HG02623 (cell line): Measurements from ENCODE around the gene PNMA6E.

Experiments used
- ATAC-seq: cut with Tn5 transposase; IDR thresholded peaks from one replicate; pipeline ENCODE4 v1.9.1; 2021; ENCODE audit warnings: moderate library complexity; ENCODE audit not compliant: unreplicated experiment

PNMA6E gene

DNA sequence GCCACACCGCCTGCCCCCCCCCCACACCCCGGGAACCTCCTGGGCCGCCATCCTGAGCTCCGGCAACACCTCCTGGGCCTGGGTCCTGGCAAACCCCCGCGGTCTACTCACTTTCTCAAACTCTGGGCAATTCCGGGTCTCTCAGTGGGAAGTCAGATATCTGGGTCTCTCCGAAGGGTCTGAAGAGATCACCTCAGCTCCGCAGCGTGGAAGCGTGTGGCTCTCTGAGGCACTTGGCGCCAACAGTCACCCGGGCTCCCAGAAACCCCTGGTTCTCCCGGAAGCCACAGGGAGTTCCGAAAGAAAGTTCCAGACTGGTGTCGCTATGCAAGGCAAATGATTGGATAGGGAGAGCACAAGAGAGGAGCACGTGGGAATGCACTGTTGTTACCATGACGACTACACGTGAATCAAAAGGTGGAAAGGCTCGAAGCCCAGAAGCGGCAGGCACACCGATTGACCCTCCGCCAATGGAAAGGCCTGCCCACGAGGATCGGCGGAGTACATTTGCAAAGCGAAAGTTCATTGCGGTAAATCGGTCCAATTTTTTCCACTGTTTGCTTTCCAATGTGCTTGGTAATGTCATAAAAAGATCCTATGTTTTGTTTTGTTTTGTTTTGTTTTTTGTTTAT is at the start of gene PNMA6E:
TSS of gene PNMA6E (minus strand) at position 218 of the 632 bp plus-strand sequence. CDS start 2,501 bp downstream, outside the sequence.
- no peak for ATAC-seq

DNA sequence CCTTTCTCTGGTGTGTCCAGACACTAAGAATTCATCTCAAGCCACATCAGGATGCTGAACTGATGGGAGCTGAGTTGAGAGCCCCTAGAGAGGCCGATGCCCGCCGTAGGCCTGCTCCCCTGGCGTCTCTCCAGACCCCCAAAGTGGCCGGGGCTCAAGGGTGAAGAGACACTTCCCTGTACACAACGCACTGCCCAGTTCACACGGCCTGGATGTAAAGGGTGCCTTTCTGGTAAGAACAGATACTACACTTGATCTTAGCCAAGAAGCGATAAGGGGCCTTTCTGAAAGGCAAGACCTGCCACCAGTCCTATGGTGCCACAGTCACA is 49.8 kb upstream of the PNMA6E start:
- ATAC-seq = no peak

DNA sequence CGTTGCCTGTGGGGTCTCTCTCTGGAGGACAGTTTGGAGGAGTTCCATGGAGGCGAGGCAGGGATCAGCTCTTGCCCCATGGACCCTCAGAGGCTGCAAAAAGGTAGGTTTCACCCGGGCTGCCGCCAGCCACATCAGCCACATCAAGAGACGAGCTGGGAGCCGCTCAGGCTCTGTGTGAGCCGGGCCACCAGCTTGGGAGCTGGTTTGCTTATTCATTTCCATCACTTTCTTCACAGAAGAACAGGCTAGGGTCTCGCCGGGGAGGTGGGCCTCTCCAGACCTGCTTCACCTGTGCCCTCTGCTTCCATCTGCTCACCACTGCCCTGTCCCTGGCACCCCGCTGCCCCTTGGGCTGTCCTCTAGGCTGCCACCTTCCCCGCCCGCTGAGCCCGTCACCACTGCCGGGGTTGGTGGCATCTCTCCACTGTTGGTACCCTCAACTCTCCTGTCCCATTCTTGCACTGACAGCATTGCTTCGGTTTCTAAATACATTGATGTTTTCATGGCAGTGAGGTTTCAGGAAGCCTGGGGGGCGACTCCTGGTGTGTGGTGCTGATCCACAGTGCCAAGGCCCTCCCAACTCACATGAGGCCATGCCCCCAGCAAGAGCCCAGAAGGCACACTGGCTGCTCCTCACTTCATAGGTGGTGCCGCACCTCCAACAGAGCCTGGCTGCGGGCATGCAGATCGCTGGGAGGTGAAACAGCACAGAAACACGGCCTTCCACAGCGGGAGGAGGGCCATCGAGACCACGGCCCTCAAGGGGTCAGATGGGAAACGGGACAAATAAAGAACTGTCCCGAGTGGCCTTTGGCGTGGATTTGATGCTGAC is 49.2 kb upstream of the PNMA6E start:
- no peak for ATAC-seq

DNA sequence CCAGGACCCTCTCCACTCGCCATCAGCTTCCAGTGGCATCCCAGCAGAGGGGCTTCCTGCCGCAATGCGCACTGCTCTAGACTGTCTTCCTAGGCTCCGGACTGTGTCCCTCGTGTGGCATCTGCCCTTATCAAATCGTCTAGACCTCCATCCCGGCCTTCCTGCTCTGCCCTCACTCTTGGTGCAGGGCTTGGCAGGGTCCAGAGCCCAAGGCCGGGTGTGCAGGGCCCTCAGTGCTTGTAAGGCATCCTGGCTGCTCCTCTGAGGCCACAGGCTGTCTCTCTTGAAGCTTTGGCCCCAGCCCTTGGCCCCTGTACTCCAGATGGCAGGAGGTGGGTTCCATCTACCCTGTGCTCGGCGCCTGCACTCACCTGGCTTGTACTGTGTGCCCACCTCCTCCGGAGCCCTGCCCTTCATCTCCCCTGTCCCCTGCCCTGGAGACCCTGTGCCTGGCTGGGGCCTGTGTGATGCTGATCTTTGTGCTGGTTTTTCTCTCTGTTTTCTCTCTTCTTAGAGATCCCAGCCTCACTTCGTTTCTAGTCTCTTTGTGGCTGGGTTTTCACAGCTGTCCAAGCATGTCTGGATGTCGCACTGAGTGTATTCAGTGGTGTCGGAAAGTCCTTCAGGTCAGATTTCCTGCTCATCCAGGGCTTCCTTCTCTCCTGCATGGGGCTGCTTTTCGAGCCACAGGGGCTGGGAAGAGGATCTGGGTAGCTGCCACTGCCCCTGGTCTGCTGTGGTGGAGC is 48.4 kb upstream of the PNMA6E start:
- ATAC-seq = no peak

DNA sequence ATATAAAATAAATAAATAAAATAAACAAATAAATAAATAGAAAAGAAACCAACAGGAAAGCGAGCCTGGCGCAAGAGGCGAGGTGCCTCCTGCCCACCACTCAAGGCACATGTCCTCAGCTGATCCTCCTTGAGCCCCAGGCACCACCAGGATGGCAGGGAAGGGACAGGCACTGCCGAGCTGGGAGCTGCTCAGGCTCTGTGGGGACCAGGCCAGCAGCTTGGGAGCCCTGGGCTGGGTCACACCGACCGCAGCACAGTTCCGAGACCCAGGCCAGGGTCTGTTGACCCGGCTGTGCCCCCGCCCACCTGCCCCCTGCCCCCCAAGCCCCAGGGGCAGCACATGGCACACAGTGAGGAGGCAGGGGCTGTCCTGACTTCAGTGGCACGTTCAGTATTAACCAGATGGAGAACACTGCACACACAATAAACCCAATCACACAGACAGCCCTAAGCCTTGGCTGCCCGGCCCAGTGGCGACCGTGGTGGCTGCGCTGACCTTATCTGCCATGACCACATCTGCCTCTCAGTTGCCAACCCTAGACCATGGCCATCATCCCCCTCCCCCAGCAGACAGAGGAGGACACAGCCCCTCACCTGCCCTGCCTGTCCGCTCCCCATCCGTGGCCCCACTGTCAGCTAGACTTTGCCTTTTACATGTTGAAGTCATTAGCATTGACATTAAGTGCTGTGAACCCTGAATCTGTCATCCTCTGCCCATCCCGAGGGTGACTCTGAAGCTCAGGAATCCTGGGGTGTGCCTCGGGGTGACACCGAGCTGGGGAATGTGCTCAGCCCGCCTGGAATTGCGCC is 47.6 kb upstream of the PNMA6E start:
- ATAC-seq = no peak

DNA sequence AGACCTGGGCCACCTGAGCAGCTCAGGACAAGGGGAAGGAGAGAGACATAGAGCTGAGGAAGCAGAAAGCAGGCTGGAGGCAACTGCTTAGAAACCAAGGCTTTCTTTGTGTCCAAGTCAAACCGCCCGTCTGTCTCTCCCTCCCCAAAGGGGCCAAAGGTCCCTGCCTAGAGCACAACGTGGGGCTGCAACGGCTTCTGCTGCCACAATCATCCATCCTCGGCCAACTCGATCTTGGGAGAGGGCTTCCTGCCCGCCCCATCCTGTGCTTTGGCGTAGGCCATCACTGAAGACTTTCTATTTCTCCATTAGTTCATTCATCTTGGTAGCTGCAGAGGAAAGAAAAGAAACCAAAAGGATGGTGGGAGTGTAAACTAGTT is 46.4 kb upstream of the PNMA6E start:
- no peak for ATAC-seq

DNA sequence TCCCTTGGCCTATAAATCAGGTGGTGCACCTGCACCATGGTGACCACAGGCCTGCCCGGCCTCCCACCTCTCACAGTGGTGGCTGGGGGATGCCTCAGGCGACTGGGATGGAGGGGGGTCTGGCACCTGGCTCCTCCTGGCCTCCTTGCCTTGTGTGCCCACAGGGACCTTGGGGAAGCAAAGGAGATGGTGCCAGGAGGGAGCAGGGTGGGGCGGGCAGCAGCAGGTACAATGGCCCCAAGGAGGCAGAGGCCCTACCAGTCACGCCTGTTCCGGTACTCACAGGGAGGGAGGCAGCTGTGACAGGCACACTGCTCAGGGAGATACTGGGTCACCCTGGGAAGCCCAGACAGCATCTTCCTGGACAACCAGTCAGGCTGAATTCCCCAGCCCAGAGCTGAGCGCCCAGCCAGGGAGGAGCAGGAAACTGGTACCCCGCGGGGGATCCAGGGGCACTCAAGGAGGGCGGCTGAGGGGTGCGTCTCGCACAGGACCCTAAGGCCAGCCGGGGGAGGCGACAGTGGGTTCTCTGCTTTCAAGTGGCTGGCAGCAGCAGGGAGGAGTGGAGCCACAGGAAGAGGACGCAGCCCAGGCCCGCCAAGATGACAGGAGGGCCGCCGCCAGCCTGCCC is 45.9 kb upstream of the PNMA6E start:
- ATAC-seq = no peak

DNA sequence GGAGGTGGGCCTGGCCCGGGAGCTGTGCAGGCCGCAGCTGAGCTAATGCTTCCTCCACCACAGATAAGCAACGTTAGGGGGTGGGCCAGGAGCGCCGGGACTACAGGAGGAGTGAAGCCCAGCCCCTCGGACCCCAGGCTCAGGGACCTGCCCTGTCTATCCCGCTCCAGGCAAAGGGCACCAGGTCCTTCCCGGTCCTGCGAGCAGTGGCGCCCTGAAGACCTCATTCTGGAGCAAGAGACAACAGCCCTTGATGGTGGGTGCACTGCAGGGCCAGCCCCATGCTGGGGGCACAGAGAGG is 45.4 kb upstream of the PNMA6E start:
- ATAC-seq = no peak

DNA sequence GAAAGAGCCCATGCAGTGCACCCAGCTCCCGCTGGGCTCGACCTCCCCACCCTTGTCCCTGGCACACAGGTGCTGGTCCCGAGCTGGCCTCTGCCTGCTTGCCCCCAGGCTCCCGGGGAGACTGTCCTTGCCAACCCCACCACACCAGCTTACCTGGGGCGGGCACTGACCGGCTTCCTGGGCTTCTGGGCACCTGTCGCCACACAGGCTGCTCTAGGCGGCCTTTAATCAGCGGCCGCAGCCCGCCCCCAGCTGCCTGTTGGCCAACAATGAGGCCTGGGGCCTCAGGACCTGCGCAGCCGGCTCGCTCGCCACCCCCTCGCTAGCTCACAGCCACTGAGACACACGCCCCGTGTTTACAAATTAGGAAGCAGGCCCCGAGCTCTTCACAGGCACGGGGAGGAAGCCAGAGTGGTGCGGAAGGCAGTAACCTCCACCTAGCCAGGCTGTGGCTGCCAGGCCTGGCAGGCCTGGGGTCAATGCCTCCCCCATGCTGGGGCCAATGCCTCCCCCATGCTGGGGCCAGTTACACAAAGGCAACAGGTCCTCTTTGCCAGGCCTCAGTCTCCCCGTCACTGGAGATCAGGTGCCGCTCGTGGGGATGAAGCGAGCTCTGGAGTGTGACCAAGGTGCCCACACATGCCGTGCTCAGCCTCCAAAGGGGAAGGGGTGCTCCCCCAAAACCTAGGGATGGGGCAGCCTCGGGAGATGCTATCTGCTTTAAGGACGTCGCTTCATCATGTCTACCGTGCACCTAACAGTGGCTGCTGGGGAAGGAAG is 44.9 kb upstream of the PNMA6E start, which contains the start of gene TREX2:
TSS of gene TREX2 (minus strand) at position 201 of the 780 bp plus-strand sequence. CDS start 626 bp downstream, outside the sequence.
- no peak for ATAC-seq

DNA sequence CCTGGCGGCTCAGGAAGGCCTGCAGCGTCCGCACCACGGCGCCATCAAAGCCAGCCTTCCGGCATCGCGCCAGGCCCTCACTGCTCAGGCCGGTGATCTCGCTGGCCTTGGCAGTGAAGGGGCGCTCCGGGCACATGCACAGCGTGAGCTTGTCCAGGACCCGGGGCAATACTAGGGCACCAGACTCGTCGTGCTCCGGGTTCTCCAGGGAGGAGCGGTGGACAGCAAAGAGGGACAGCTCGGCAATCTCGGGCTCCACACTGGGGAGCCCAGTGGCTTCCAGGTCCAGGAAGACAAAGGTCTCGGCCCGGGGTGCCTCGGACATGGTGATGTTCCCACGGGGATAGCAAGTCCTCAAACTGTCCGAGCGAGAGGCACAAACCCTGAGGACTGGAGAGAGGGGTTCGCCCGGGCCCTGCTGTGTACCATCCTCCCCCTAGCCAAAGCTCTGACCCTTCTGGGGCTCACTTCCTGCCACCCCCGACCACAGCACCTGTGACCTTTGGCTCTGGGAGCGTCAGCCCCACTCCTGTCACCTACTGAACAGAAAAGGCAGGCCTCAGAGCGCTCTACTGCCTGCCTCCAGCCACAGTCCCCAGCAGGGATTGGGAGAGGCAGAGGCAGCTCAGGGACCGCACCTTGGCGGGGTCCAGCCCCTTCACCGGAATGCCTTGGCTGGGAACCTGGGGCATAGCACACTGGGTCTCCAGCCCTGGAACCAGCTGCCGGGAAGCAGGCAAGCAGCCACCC is 44.1 kb upstream of the PNMA6E start:
- ATAC-seq = no peak

DNA sequence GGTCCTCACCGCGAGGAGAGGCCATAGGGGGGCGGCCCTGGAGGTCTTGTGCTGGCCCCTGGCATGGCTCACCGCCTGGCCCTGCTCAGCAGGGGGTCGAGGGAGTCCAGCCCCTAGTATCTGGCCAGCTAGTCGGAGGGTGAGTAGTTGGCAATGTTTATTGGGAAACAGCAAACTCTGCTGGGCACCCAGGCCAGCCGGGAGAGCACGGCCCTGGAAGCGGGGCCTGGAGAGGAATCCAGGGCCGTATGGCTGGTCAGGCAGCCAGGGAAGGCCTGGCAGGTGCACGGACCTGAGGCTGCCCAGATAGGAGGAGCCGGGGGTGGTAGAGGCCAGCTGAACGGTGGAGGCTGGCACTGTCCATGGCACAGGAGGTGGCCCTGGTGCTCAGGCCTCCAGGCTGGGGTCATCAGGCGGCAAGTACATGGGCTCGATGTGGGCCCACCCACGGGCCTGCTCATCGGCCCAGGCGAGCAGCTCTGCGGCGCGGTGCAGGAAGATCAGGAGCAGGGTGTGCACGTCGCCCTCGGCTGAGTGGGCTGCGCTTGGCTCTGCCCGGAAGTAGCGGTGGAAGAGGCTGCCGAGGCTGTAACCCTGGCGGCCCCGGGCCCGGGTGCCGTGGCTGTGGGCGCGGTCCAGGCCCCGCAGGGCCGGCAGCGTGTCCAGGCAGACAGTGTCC is 43.3 kb upstream of the PNMA6E start:
- no peak for ATAC-seq

DNA sequence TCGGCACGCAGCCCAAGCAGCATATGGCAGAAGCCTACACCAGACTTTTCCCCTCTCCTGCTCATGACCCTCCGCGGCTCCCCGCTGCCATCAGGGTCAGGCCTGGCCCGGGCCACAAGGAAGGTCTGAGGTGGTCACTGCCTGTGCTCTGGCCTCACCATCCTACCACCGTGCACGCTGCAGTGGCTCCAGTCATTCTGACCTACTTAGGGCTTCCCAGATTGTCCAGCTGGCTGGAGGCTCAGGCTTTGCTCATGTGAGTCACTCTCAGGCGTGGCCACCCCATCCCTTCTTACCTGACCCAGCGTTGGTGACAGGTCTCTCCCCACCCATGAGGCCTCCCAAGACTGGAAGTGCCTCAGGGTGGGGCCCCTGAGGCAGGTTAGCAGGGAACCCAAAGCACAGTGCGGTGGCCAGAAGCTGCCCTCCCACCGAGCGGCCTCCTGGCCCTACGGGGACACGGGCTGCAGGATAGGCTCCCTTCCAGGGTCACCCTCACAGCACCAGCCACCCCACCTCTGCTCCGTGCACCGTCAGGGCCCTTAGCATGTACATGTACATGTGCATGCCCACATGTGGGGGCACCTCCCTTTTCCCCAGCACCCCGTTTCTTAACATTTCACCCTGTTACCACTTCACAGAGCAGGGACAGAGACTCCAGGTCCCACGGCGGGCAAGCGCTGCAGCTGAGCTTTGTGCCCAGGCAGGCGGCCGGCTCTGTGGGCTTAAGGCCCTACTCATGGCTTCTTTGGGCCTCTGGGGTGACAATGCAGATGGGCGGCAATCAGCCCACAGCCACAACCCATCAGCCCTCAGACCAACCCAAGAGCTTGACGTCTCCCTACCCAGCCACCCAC is 42.6 kb upstream of the PNMA6E start:
- ATAC-seq = no peak

DNA sequence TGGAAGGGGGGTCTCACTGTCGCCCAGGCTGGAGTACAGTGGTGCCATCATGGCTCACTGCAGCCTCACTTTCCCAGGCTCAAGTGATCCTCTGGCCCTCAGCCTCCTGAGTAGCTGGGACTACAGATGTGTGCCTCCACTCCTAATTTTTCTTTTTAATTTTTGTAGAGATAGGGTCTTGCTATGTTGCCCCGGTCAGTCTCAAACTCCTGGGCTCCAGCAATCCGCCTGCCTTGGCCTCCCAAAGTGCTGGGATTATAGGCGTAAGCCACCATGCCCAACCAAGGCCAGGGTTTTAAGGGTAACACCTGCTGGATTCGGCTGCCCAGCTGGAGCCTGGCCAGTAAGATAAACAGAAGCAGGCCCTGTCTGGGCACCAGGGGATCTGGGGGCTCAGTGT is 41.3 kb upstream of the PNMA6E start:
- no peak for ATAC-seq

DNA sequence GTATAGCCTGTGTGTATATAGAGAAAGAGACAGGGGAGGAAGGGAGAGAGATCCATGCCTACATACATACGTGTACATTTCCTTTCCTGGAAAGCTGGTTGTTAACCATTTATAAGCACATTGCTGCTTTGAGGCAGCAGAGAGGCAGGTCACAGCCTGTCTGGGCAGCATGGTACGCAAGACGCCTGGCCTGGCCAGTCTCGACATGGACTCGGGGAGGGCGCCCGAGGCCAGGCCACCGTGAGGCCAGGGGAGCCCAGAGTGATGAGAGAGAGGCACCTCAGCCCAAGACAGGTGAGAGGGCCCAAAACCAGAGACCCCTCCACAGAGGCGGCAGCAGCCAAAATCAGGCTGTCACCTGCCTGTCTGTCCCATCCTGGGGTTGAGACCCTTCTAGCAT is 40.8 kb upstream of the PNMA6E start:
- ATAC-seq = no peak

DNA sequence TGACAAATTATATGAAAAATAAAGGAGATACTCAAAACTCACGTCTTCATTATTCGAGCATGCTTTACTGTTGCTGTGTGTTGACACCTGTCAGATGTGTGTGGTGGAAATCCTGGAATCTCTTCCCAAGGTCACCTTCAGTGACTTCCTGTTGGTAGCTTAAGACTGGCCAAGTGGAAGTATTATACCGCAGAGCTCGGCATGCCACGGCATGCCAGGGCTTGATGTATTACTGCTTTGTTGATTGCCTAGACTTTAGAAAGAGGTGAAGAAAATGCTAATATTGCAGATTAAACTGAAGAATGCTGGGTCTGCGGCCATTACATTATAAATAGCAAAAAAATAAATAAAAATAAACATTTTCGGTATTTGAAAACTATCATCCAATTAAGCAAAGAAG is 40.1 kb upstream of the PNMA6E start:
- ATAC-seq = no peak

DNA sequence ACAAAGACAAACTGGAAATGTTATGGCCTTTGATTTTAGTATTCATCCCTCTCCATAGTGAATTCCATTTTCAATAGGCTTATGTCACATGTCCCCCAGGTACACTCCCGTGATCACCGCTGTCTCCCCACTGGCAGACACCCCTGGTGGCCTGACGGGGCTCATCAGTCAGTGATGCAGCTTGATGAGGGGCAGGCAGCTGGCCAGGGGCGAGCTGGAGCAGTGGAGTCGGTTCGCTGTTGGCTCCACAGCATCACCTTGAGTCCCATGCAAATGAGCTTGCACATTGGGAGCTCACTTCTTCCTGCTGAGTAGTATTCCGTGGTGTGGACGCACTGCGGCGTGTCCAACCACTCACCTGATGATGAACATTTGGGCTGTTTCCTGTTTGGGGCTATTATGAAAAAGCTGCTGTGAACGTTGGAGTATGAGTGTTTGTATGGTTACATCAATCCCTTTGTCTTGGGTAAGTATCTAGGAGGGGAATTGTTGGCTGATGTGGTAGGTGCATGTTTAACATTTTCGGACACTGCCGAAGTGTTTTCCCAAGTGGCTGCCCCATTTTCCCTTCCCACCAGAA is 39.5 kb upstream of the PNMA6E start:
- ATAC-seq = no peak

DNA sequence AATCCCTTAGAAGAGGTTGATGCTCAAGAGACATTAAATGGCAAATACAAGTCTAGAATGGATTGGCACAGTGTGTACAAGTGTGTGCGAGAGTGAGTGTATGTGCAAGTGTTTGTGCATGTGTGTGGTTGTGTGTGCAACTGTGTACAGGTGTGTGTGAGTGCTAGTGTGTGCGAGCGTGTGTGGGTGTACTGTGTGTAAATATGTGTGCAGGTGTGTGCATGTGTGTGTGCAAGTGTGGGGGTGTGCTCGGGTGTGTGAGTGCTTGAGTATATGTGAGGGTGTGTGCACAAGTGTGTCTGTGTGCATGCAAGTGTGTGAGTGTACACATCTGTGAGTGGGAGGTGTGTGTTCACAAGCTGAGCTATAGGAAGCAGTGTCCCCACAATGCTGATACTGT is 38.8 kb upstream of the PNMA6E start:
- no peak for ATAC-seq
